ENCODE measurements around the gene RASGRF1.

- TF ChIP-seq CTCF (IDR thresholded peaks at IDR 0.05): no peak
- TF ChIP-seq POLR2A (IDR thresholded peaks at IDR 0.05): no peak
- TF ChIP-seq EP300 (IDR thresholded peaks at IDR 0.05): no peak
Measured at GRCh38 chr15:78982736-78983135, 107.8 kb downstream of the RASGRF1 start.
